Activated naive CD4-positive, alpha-beta T cell treated with anti-CD3 and anti-CD28 coated beads, Interleukin-2, amount 50 U/mL, for 24 hours (primary cell): ENCODE measurements around the gene RAPGEF6.
A peak's percentile ranks its signal among the peaks of the same experiment; 100 is the strongest.
"Not testable (repeated sequence)": the region's sequence is repeated elsewhere in the genome, so short reads cannot be mapped to it uniquely, and the experiment has no call there.

Experiments
- H3K27ac Mint-ChIP-seq: one replicate; pipeline ENCODE4 v1.8.0; 2021; ENCODE audit warnings: mild to moderate bottlenecking, mixed read lengths
- H3K27me3 Mint-ChIP-seq: one replicate; pipeline ENCODE4 v1.8.0; 2021; ENCODE audit warnings: mixed read lengths
- H3K36me3 Mint-ChIP-seq: one replicate; pipeline ENCODE4 v1.8.0; 2021; ENCODE audit warnings: mixed read lengths
- H3K4me1 Mint-ChIP-seq: one replicate; pipeline ENCODE4 v1.8.0; 2021; ENCODE audit warnings: mixed read lengths
- H3K4me3 Mint-ChIP-seq: one replicate; pipeline ENCODE4 v1.8.0; 2021; ENCODE audit warnings: mild to moderate bottlenecking, mixed read lengths
- H3K9me3 Mint-ChIP-seq: one replicate; pipeline ENCODE4 v1.8.0; 2021; ENCODE audit warnings: mixed read lengths

Gene RAPGEF6

DNA sequence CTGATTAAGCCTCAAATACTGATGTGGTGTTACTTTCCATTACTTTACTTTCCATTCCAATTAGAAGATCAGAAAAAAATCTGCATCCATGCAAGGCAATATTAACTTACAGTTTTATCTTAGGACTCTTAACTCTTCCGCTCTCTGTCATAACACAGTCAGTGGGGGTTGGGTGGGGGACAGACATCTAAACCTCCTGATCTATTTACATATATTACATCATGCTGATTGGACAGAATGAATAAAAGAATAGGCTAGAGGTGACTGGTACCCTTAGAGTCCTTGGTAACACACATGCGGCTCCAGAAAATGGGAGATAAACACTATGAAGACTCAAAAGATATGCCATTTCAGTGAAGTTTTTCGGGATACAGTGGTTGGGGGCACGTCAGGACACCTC is 27.6 kb downstream of the RAPGEF6 start:
- Mint-ChIP-seq H3K9me3 (no peaks in the 10 kb centered on the region), H3K4me1 (peaks cover 69% of the 10 kb centered on the region), H3K27ac (no peak overlapping the region), H3K4me3 (no peak overlapping the region), H3K27me3 (no peaks in the 10 kb centered on the region), H3K36me3 (peaks cover 9% of the 10 kb centered on the region)

DNA sequence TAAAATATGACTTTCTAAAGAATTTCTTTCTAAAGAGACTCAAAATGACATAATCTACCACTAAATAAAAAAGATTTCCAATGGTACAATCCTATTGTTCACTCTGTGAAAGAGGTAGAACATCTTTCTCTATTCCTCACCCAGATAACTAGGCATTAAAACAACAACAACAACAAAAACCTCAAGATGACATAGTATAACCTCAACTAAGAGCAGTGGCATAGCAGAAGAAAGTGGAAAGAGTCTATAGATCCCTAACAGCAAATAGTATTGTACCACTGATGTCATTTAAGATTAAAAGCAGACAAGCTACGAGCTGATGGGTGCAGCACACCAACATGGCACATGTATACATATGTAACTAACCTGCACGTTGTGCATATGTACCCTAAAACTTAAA is 29.9 kb downstream of the RAPGEF6 start:
- Mint-ChIP-seq H3K27me3 (no peaks in the 10 kb centered on the region), H3K27ac (peak overlapping the region; percentile 1)

DNA sequence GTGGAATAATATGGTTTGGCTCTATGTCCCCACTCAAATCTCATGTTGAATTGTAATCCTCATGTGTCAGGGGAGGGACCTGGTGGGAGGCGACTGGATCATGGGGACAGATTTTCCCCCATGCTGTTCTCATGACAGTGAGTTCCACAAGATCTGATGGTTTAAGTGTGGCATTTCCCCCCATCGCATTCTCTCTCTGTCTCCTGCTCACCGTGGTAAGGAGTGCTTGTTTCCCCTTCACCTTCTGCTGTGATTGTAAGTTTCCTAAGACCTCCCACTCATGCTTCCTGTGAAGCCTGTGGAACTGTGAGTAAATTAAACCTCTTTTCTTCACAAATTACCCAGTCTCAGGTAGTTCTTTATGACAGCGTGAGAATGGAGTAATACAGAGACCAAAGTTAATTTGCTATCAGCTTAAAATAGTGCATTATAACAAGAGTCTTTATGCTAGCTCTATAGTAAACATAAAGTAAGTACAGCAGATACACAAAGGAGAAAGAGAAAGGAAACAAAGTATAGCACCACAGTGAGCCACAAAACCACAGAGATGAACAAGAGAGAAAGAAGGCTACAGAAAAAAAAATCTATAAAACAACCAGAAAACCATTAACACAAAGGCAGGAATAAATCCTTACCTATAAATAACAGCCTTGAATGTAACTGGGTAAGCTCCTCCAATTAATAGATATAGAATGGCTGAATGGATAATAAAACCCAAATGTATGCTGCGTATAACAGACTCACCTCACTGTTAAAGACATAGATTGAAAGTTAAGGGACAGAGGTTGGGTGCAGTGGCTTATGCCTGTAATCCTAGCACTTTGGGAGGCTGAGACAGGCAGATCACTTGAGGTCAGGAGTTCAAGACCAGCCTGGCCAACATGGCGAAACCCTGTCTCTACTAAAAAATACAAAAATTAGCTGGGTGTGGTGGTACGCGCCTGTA is 39.7 kb downstream of the RAPGEF6 start:
- peak overlapping the region; percentile 80 for H3K4me3 Mint-ChIP-seq
- H3K36me3 Mint-ChIP-seq, result peaks cover 8% of the 10 kb centered on the region
- no peaks in the 10 kb centered on the region for H3K9me3 Mint-ChIP-seq
- peaks cover 75% of the 10 kb centered on the region for H3K4me1 Mint-ChIP-seq
- H3K27me3 Mint-ChIP-seq, result no peaks in the 10 kb centered on the region
- H3K27ac Mint-ChIP-seq, result peak overlapping the region; percentile 80

More for the DNA sequence above, 29.9 kb downstream of the RAPGEF6 start:
- H3K9me3 Mint-ChIP-seq, result no peaks in the 10 kb centered on the region
- H3K4me1 Mint-ChIP-seq, result peaks cover 58% of the 10 kb centered on the region
- H3K4me3 Mint-ChIP-seq, result no peak overlapping the region
- peaks cover 13% of the 10 kb centered on the region for H3K36me3 Mint-ChIP-seq

DNA sequence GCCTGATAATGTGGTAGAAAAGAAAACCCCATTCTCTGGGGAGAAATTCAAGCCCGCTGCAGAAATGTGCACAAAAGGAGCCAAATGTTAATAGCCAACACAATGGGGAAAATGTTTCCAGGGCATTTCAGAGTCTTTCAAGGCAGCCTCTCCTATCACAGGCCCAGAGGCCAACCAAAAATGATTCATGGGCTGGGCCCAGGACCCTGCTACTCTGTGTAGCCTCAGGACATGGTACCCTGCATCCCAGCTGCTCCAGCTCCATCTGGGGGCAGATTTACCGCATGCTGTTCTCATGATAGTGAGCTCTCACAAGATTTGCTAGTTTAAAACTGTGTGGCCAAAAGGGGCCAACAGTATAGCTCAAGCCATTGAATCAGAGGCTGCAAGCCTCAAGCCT is 41.1 kb downstream of the RAPGEF6 start:
- no peak overlapping the region for H3K4me3 Mint-ChIP-seq
- H3K4me1 Mint-ChIP-seq, result peaks cover 75% of the 10 kb centered on the region
- H3K9me3 Mint-ChIP-seq, result no peaks in the 10 kb centered on the region
- H3K27me3 Mint-ChIP-seq, result no peaks in the 10 kb centered on the region
- peak overlapping the region; percentile 83 for H3K27ac Mint-ChIP-seq
- H3K36me3 Mint-ChIP-seq, result peaks cover 3% of the 10 kb centered on the region

- H3K4me1 Mint-ChIP-seq, result peaks cover 73% of the 10 kb centered on the region
- not testable (repeated sequence) for H3K36me3 Mint-ChIP-seq, H3K9me3 Mint-ChIP-seq, H3K4me3 Mint-ChIP-seq, H3K27me3 Mint-ChIP-seq
- H3K27ac Mint-ChIP-seq, result peak overlapping the region; percentile 83
Measured at GRCh38 chr5:131593436-131593835, 41.6 kb downstream of the RAPGEF6 start.

DNA sequence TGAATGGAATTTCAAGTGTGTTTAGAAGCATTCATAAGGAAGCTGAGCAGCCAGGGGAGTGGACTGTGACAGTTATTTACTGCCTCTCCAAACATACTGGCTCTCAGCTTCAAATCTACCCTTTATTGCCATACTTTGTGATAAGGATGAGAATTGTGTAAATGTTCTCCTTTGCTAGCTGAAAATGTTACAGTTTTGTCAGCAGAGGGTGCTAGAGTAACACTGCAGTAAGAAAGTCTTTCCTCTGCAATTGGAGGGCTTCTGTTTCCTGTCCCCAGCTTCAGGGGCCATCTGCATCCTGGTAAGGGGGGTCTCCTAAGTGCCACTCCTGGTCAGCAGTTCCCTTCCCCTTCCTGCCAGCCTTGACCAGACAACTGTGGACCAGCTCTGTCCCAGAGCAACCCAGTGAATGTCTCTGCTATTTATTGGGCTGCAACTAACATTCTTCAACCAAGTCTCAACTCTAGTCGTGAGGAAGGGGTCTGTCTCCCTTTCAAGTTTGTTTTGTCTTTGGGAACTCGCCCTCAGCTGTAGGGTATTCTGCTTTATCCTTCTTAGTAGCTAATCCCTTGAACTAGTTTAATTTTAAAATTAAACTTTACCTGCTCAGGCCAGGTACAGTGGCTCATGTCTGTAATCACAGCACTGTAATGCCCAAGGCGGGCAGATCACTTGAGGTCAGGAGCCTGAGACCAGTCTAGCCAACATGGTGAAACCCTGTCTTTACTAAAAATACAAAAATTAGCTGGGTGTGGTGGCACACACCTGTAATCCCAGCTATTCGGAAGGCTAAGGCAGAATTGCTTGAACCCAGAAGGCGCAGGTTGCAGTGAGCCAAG is 45.3 kb downstream of the RAPGEF6 start:
- no peak overlapping the region for H3K4me3 Mint-ChIP-seq
- H3K4me1 Mint-ChIP-seq, result peaks cover 68% of the 10 kb centered on the region
- no peaks in the 10 kb centered on the region for H3K27me3 Mint-ChIP-seq
- H3K27ac Mint-ChIP-seq, result no peak overlapping the region
- no peaks in the 10 kb centered on the region for H3K9me3 Mint-ChIP-seq
- H3K36me3 Mint-ChIP-seq, result peaks cover 8% of the 10 kb centered on the region

- peaks cover 71% of the 10 kb centered on the region for H3K4me1 Mint-ChIP-seq
- H3K9me3 Mint-ChIP-seq, result no peaks in the 10 kb centered on the region
- no peak overlapping the region for H3K27ac Mint-ChIP-seq
- H3K27me3 Mint-ChIP-seq, result no peaks in the 10 kb centered on the region
- H3K36me3 Mint-ChIP-seq, result peaks cover 12% of the 10 kb centered on the region
- H3K4me3 Mint-ChIP-seq, result no peak overlapping the region
Measured at GRCh38 chr5:131587541-131587940, 47.5 kb downstream of the RAPGEF6 start.

DNA sequence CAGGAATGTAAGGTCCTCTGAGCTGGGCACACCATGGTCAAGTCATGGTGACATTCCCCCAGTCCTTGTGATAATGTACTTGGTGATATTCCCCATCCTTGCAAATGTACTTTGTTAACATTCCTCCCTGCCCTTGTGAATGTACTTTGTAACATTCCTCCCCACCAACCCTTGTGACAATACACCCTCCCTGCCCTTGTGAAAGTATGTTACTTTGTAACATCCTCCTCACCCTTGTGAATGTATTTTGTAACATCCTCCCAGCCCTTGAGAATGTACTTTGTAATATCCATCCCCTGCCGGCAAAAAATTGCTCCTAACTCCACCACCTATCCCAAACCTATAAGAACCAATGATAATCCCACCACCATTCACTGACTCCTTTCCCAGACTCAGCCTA is 53.3 kb downstream of the RAPGEF6 start:
- no peak overlapping the region for H3K27ac Mint-ChIP-seq
- H3K4me1 Mint-ChIP-seq, result peaks cover 75% of the 10 kb centered on the region
- H3K4me3 Mint-ChIP-seq, result no peak overlapping the region
- H3K9me3 Mint-ChIP-seq, result no peaks in the 10 kb centered on the region
- peaks cover 25% of the 10 kb centered on the region for H3K36me3 Mint-ChIP-seq
- no peaks in the 10 kb centered on the region for H3K27me3 Mint-ChIP-seq

DNA sequence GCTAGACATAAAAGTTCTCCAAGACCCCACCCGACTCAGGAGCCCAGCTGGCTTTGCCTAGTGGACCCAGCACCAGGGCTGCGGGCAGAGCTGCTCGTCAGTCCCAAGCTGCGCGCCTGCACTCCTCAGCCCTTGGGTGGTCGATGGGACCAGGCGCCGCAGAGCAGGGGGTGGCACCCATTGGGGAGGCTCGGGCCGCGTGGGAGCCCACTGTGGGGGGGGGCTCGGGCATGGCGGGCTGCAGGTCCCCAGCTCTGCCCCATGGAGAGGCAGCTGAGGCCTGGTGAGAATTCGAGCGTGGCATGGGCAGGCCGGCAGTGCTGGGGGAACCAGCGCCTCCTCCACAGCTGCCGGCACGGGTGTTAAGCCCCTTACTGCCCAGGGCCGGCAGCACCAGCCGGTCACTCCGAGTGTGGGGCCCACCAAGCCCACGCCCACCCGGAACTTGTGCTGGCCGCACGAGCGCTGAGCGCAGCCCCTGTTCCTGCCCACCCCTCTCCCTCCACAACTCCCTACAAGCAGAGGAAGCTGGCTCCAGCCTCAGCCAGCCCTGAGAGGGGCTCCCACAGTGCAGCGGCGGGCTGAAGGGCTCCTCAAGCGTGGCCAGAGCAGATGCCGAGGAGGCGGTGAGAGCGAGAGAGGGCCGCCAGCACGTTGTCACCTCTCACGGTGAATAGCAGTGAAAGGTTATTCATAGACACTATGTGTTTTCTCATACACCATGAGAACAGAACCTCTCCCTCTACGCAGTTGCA is 54.9 kb downstream of the RAPGEF6 start:
- Mint-ChIP-seq H3K9me3 (no peaks in the 10 kb centered on the region), H3K4me1 (peaks cover 65% of the 10 kb centered on the region), H3K4me3 (no peak overlapping the region), H3K36me3 (peaks cover 25% of the 10 kb centered on the region), H3K27ac (no peak overlapping the region), H3K27me3 (no peaks in the 10 kb centered on the region)

DNA sequence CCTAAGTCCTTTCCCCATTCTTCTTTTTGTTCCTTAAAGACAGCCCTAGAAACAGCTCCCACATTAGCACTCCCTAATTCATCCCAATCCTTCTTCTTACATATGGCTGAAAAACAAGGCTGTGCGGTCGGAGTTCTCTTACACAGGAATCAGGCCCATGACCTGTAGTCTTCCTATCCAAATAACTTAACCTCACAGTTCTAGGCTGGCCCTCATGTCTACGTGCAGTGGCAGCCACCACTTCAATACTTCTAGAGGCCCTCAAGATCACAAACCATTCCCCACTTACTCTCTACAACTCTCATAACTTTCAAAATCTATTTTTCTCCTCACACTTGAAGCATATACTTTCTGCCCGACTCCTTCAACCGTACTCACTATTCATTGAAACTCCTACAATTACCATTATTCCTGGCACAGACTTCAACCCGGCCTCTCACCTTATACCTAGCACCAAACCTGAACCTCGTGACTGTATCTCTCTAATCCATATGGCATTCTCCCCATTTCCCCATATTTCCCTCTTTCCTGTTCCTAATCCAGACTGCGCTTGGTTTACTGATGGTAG is 59.3 kb downstream of the RAPGEF6 start:
- H3K9me3 Mint-ChIP-seq, result peaks cover 12% of the 10 kb centered on the region
- no peaks in the 10 kb centered on the region for H3K27me3 Mint-ChIP-seq
- H3K4me3 Mint-ChIP-seq, result no peak overlapping the region
- H3K36me3 Mint-ChIP-seq, result peaks cover 25% of the 10 kb centered on the region
- no peak overlapping the region for H3K27ac Mint-ChIP-seq
- peaks cover 45% of the 10 kb centered on the region for H3K4me1 Mint-ChIP-seq

- Mint-ChIP-seq H3K9me3 (peaks cover 12% of the 10 kb centered on the region), H3K27me3 (no peaks in the 10 kb centered on the region), H3K4me3 (no peak overlapping the region), H3K27ac (no peak overlapping the region), H3K4me1 (peaks cover 58% of the 10 kb centered on the region), H3K36me3 (peaks cover 25% of the 10 kb centered on the region)
Measured at GRCh38 chr5:131571669-131572168, 63.3 kb downstream of the RAPGEF6 start.

DNA sequence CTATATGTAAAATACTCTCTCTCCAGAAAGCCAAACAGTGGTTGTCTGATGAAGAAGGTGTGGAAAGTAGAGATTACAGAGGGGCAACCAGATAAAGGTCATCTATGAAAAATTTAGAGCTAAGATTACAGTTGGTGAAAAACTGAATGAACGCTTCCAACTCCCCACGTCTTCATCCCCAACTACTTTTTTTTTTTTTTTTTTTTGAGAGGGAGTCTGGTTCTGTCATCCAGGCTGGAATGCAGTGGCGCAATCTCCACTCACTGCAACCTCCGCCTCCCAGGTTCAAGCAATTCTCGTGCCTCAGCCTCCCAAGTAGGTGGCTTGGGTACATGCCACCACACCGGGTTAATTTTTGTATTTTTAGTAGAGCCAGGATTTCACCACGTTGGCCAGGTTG is 64.3 kb downstream of the RAPGEF6 start:
- peaks cover 12% of the 10 kb centered on the region for H3K9me3 Mint-ChIP-seq
- H3K27me3 Mint-ChIP-seq, result no peaks in the 10 kb centered on the region
- peaks cover 26% of the 10 kb centered on the region for H3K36me3 Mint-ChIP-seq
- H3K27ac Mint-ChIP-seq, result peak overlapping the region; percentile 36
- peaks cover 59% of the 10 kb centered on the region for H3K4me1 Mint-ChIP-seq
- no peak overlapping the region for H3K4me3 Mint-ChIP-seq

DNA sequence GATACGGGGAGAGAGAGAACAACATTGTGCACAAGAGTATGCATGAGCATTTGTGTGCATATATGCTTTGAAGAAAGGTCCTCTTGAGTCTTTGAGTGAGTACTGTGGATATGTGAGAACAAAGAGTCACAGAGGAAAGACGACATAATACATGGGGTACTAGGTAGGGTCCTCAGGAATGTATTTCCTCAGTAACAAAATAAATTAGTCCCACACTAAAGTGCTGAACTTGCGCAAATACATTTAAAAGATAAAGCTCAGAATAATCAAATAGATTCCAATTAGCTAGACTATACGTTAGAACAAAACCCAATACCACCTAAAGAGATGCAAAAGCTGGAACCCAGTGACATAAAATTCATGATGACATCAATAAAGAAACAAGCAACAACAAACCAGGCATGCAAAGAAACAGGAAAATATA is 70.8 kb downstream of the RAPGEF6 start:
- H3K27me3 Mint-ChIP-seq, result no peaks in the 10 kb centered on the region
- peaks cover 21% of the 10 kb centered on the region for H3K36me3 Mint-ChIP-seq
- H3K27ac Mint-ChIP-seq, result peak overlapping the region; percentile 25
- H3K4me3 Mint-ChIP-seq, result no peak overlapping the region
- H3K4me1 Mint-ChIP-seq, result peaks cover 69% of the 10 kb centered on the region
- H3K9me3 Mint-ChIP-seq, result no peaks in the 10 kb centered on the region

- no peaks in the 10 kb centered on the region for H3K27me3 Mint-ChIP-seq
- peak overlapping the region; percentile 25 for H3K27ac Mint-ChIP-seq
- H3K9me3 Mint-ChIP-seq, result no peaks in the 10 kb centered on the region
- H3K4me3 Mint-ChIP-seq, result no peak overlapping the region
- peaks cover 64% of the 10 kb centered on the region for H3K4me1 Mint-ChIP-seq
- peaks cover 18% of the 10 kb centered on the region for H3K36me3 Mint-ChIP-seq
Measured at GRCh38 chr5:131563434-131564228, 71.4 kb downstream of the RAPGEF6 start.
